ENCODE data around the gene EVA1C. TPM values are rescaled to one million over a fixed set of nuclear protein-coding genes. Genes with fewer than 3 reads are reported as not detected.

Gene EVA1C
- total RNA-seq, 1 experiment from 2014 or later = 29.3 TPM

- intact Hi-C loops (cut with micrococcal nuclease) = no loop called here
- Histone ChIP-seq H3K27me3 (ENCODE audit: insufficient read depth, low read length) (no peaks in the 10 kb centered on the region), H3K9me2 (ENCODE audit: insufficient read depth) (no peaks in the 10 kb centered on the region), H2AFZ (ENCODE audit: low read depth, low read length, poor library complexity, severe bottlenecking) (no peak overlapping the region), H3K4me3 (replicated peaks in 1 of 2; ENCODE audit: low read depth in 1 of 2, low read length in 2 of 2) (no peak overlapping the region), H3K9ac (ENCODE audit: low read length) (no peak overlapping the region), H4K20me1 (ENCODE audit: insufficient read depth) (no peaks in the 10 kb centered on the region), H3K36me3 (ENCODE audit: control insufficient read depth in 1 of 2, insufficient read depth in 2 of 2, low read length in 2 of 2) (peaks cover 0 to 13% of the 10 kb centered on the region in 2 experiments; a peak in 1 of 4 replicates), H3K27ac (ENCODE audit: low read depth, low read length) (no peak overlapping the region), H3K79me2 (ENCODE audit: insufficient read depth, low read length) (peaks cover 4% of the 10 kb centered on the region; the same call in 1 of the 2 replicates), H3K4me1 (ENCODE audit: control insufficient read depth in 1 of 2, insufficient read depth in 2 of 2, low read length in 2 of 2) (peaks cover 40 to 45% of the 10 kb centered on the region in 2 experiments), H3K4me2 (ENCODE audit: low read length) (no peak overlapping the region), H3K9me3 (ENCODE audit: control insufficient read depth in 1 of 2, insufficient read depth in 1 of 2, low read depth in 1 of 2, low read length in 2 of 2) (no peaks in the 10 kb centered on the region)
- POLR2A ChIA-PET = no interaction called here
- no TSS peak for BruUV-seq (replicated peaks)
- TF ChIP-seq TCF7L2 (IDR thresholded peaks at IDR 0.05; ENCODE audit: borderline replicate concordance, extremely low read depth, insufficient read depth, insufficient read length) (no peak), CEBPB (IDR thresholded peaks at IDR 0.05; ENCODE audit: low read depth) (no peak), FOSL1 (IDR thresholded peaks at IDR 0.05; ENCODE audit: low read depth) (no peak), JUND (IDR thresholded peaks at IDR 0.05) (no peak), EGR1 (IDR thresholded peaks at IDR 0.05; ENCODE audit: low read depth) (no peak)
- ATAC-seq (no peak), DNase-seq (ENCODE audit: low read depth, low spot score) (no peak)
- RAD21 ChIA-PET (ENCODE audit: low non-redundant PET in 1 of 2, low total read pairs in 2 of 2, uncharacterized antibody in 2 of 2, unreplicated experiment in 2 of 2) = no interaction called here
- CTCF ChIA-PET = no interaction called here
Measured at GRCh38 chr21:32472890-32473765, 60.6 kb downstream of the EVA1C start.

GRCh38 chr21:32474179-32475059 is 61.9 kb downstream of the EVA1C start:
- POLR2A ChIA-PET = interaction anchor here (1.1 kb wide), 1 partner anchor 10 kb away, joined by 3 read pairs; no protein-coding TSS in a partner anchor

More at GRCh38 chr21:32474179-32475059, 61.9 kb downstream of the EVA1C start:
- BruUV-seq (replicated peaks) = no TSS peak
- DNase-seq (ENCODE audit: low read depth, low spot score) (no peak), ATAC-seq (no peak)
- intact Hi-C loops (cut with micrococcal nuclease) = no loop called here
- ChIA-PET RAD21 (ENCODE audit: low non-redundant PET in 1 of 2, low total read pairs in 2 of 2, uncharacterized antibody in 2 of 2, unreplicated experiment in 2 of 2) (no interaction called here), CTCF (no interaction called here)
- TF ChIP-seq EZH2 (IDR thresholded peaks at IDR 0.05) (no peak), CBX3 (IDR thresholded peaks at IDR 0.05; ENCODE audit: low read depth) (no peak), RAD21 (IDR thresholded peaks at IDR 0.05; ENCODE audit: low read depth) (no peak), YY1 (IDR thresholded peaks at IDR 0.05; ENCODE audit: extremely low read depth, insufficient replicate concordance, low read depth, low read length) (no peak), SIN3A (IDR thresholded peaks at IDR 0.05; ENCODE audit: low read depth) (no peak), REST (IDR thresholded peaks at IDR 0.05; ENCODE audit: low read depth) (no peak), SP1 (IDR thresholded peaks at IDR 0.05; ENCODE audit: low read depth) (no peak), ZFX (IDR thresholded peaks at IDR 0.05) (no peak), ELF1 (IDR thresholded peaks at IDR 0.05; ENCODE audit: borderline replicate concordance, low read depth) (no peak), JUND (IDR thresholded peaks at IDR 0.05) (no peak), ZNF274 (IDR thresholded peaks at IDR 0.05; ENCODE audit: low read depth, low read length) (no peak), TCF7L2 (IDR thresholded peaks at IDR 0.05; ENCODE audit: borderline replicate concordance, extremely low read depth, insufficient read depth, insufficient read length) (no peak), CEBPB (IDR thresholded peaks at IDR 0.05; ENCODE audit: low read depth) (no peak), FOSL1 (IDR thresholded peaks at IDR 0.05; ENCODE audit: low read depth) (no peak)
- Histone ChIP-seq H3K36me3 (ENCODE audit: control insufficient read depth in 1 of 2, insufficient read depth in 2 of 2, low read length in 2 of 2) (peaks cover 0 to 6% of the 10 kb centered on the region in 2 experiments; a peak in 1 of 4 replicates), H3K9ac (ENCODE audit: low read length) (no peak overlapping the region), H3K4me3 (replicated peaks in 1 of 2; ENCODE audit: low read depth in 1 of 2, low read length in 2 of 2) (no peak overlapping the region), H3K9me3 (ENCODE audit: control insufficient read depth in 1 of 2, insufficient read depth in 1 of 2, low read depth in 1 of 2, low read length in 2 of 2) (no peaks in the 10 kb centered on the region), H3K79me2 (ENCODE audit: insufficient read depth, low read length) (peaks cover 4% of the 10 kb centered on the region; the same call in 1 of the 2 replicates), H3K4me2 (ENCODE audit: low read length) (peak overlapping the region; percentile 25; the same call in 1 of the 2 replicates), H3K27ac (ENCODE audit: low read depth, low read length) (peak overlapping the region; percentile 47), H4K20me1 (ENCODE audit: insufficient read depth) (no peaks in the 10 kb centered on the region), H3K27me3 (ENCODE audit: insufficient read depth, low read length) (no peaks in the 10 kb centered on the region), H3K9me2 (ENCODE audit: insufficient read depth) (no peaks in the 10 kb centered on the region), H2AFZ (ENCODE audit: low read depth, low read length, poor library complexity, severe bottlenecking) (no peak overlapping the region), H3K4me1 (ENCODE audit: control insufficient read depth in 1 of 2, insufficient read depth in 2 of 2, low read length in 2 of 2) (peaks cover 39 to 45% of the 10 kb centered on the region in 2 experiments)

Measured in HCT116 (cell line).